IMR-90 (cell line): ENCODE results near the gene CLDN9. TPM values are rescaled to one million over a fixed set of nuclear protein-coding genes. Genes with fewer than 3 reads are reported as not detected.

Experiments used
- ATAC-seq: fragments of 200-7000 bp; cut with Tn5 transposase; 2 replicates; pipeline ENCODE4 v1.9.1; 2020; ENCODE audit warnings: low read depth, mild to moderate bottlenecking, moderate library complexity
- BruUV-seq: library from RNA; stranded (reverse); fragments of 400-500 nt; replicated peaks from 2 replicates; lab custom pipeline; 2021; lab: Mats Ljungman, UMichigan
- CTCF ChIA-PET: fragments of 300-600 bp; formaldehyde crosslinking; extraction: SDS; loops from one replicate; lab custom pipeline; 2021; ENCODE audit warnings: antibody characterized with exemption; lab: Yijun Ruan, JAX
- POLR2A ChIA-PET: fragments of 300-600 bp; sonication (Branson Sonifier 250); formaldehyde crosslinking; loops from one replicate; lab custom pipeline; 2022; ENCODE audit warnings: antibody characterized with exemption; ENCODE audit not compliant: unreplicated experiment; lab: Charles Lee
- DNase-seq: peaks from one replicate; pipeline ENCODE4 v3.0.0; 2013
- H2AFZ ChIP-seq: replicated peaks from 2 replicates; pipeline ENCODE3; 2013; ENCODE audit warnings: low read length, mild to moderate bottlenecking; ENCODE audit not compliant: poor library complexity
- H2AK5ac ChIP-seq: 2 replicates; pipeline ENCODE4 v1.6.1; 2013; ENCODE audit warnings: low read depth, low read length, inconsistent platforms
- H2AK9ac ChIP-seq: replicated peaks from 2 replicates; pipeline ENCODE3; 2013; ENCODE audit warnings: mild to moderate bottlenecking, low read depth, low read length, moderate library complexity; ENCODE audit not compliant: poor library complexity
- H2BK120ac ChIP-seq: 2 replicates; pipeline ENCODE4 v1.6.1; 2013; ENCODE audit warnings: low read depth, low read length, inconsistent platforms
- H2BK15ac ChIP-seq: 3 replicates; pipeline ENCODE4 v1.6.1; 2013; ENCODE audit warnings: low read depth, low read length, inconsistent platforms
- H2BK20ac ChIP-seq: 2 replicates; pipeline ENCODE4 v1.6.1; 2013; ENCODE audit warnings: low read depth, mild to moderate bottlenecking, inconsistent platforms, low read length, moderate library complexity
- H2BK5ac ChIP-seq: 2 replicates; pipeline ENCODE4 v1.6.1; 2013; ENCODE audit warnings: mild to moderate bottlenecking, low read depth, low read length, inconsistent platforms; ENCODE audit not compliant: poor library complexity, severe bottlenecking
- H3K14ac ChIP-seq: replicated peaks from 2 replicates; pipeline ENCODE4 v1.6.1; 2013; ENCODE audit warnings: low read depth, low read length, inconsistent platforms
- H3K18ac ChIP-seq: 2 replicates; pipeline ENCODE4 v1.6.1; 2013; ENCODE audit warnings: low read depth, low read length, control low read depth
- H3K23ac ChIP-seq: 2 replicates; pipeline ENCODE4 v1.6.1; 2013; ENCODE audit warnings: low read depth, low read length, inconsistent platforms
- H3K27ac ChIP-seq: 2 replicates; pipeline ENCODE4 v1.5.1; 2013; ENCODE audit warnings: mild to moderate bottlenecking, control low read depth, low read length; ENCODE audit not compliant: insufficient read depth
- H3K27me3 ChIP-seq: 2 replicates; pipeline ENCODE4 v1.6.1; 2013; ENCODE audit warnings: low read length; ENCODE audit not compliant: control insufficient read depth, insufficient read depth
- H3K36me3 ChIP-seq: 2 replicates; pipeline ENCODE4 v1.6.1; 2013; ENCODE audit warnings: low read length, mixed read lengths; ENCODE audit not compliant: control insufficient read depth, insufficient read depth
- H3K4ac ChIP-seq: 2 replicates; pipeline ENCODE4 v1.6.1; 2013; ENCODE audit warnings: low read depth, low read length, inconsistent platforms
- H3K4me1 ChIP-seq: 2 replicates; pipeline ENCODE4 v1.6.1; 2013; ENCODE audit warnings: low read length, mixed read lengths; ENCODE audit not compliant: control insufficient read depth, insufficient read depth
- H3K4me2 ChIP-seq: 2 replicates; pipeline ENCODE4 v1.6.1; 2013; ENCODE audit warnings: low read depth, mild to moderate bottlenecking, control low read depth, low read length, moderate library complexity
- H3K4me3 ChIP-seq: 2 replicates; pipeline ENCODE4 v1.5.1; 2013; ENCODE audit warnings: low read depth, mild to moderate bottlenecking, control low read depth, low read length, moderate library complexity; ENCODE audit not compliant: insufficient read depth
- H3K56ac ChIP-seq: 2 replicates; pipeline ENCODE4 v1.6.1; 2013; ENCODE audit warnings: low read length, inconsistent platforms; ENCODE audit not compliant: insufficient read depth; ENCODE audit errors: extremely low read depth
- H3K79me1 ChIP-seq, 2 experiments: 2 replicates each; pipeline ENCODE4 v1.6.1; 2013; ENCODE audit warnings: low read length in 2 of 2, inconsistent platforms in 1 of 2, low read depth in 1 of 2
- H3K9ac ChIP-seq: 2 replicates; pipeline ENCODE4 v1.6.1; 2013; ENCODE audit warnings: low read depth, low read length, control low read depth
- H3K9me1 ChIP-seq: 2 replicates; pipeline ENCODE4 v1.6.1; 2013; ENCODE audit warnings: low read length, inconsistent platforms; ENCODE audit not compliant: insufficient read depth
- H3K9me3 ChIP-seq: 2 replicates; pipeline ENCODE4 v1.6.1; 2013; ENCODE audit warnings: low read length; ENCODE audit not compliant: control insufficient read depth, insufficient read depth
- H4K20me1 ChIP-seq: 2 replicates; pipeline ENCODE4 v1.6.1; 2013; ENCODE audit warnings: low read length, inconsistent platforms; ENCODE audit not compliant: insufficient read depth
- H4K5ac ChIP-seq: 2 replicates; pipeline ENCODE4 v1.6.1; 2013; ENCODE audit warnings: mild to moderate bottlenecking, low read depth, low read length, control low read depth
- H4K8ac ChIP-seq, 2 experiments: 2 replicates each; pipeline ENCODE4 v1.6.1; 2013; ENCODE audit warnings: low read depth in 2 of 2, low read length in 2 of 2, control low read depth in 1 of 2, inconsistent platforms in 1 of 2
- H4K91ac ChIP-seq: 2 replicates; pipeline ENCODE4 v1.6.1; 2013; ENCODE audit warnings: low read depth, low read length, inconsistent platforms; ENCODE audit not compliant: insufficient read depth
- MXI1 ChIP-seq: IDR thresholded peaks from 2 replicates; pipeline ENCODE4 v1.6.1; 2012; ENCODE audit warnings: low read depth, mild to moderate bottlenecking, low read length, moderate library complexity, borderline replicate concordance
- SMC3 ChIP-seq: fragments of 150-350 bp; IDR thresholded peaks from 2 replicates; pipeline ENCODE4 v1.6.1; 2016; ENCODE audit warnings: low read depth, mild to moderate bottlenecking, antibody characterized with exemption, low read length, moderate library complexity
- WGBS, 2 experiments: methylation state at CpG; one replicate each; pipeline versions ENCODE4 v1.1.5 to v1.1.7; 2013; ENCODE audit warnings: missing lambda C conversion rate in 2 of 2; ENCODE audit not compliant: insufficient read length in 1 of 2; ENCODE audit errors: extremely low coverage in 2 of 2; 5-methylcytosine and 5-hydroxymethylcytosine counted together
- dilution Hi-C: fragments of 300-500 bp; cut with HindIII; formaldehyde crosslinking; loops from one replicate; pipeline ENCODE4 v1.14.3; 2018; ENCODE audit warnings: low sequenced_read_pairs; ENCODE audit not compliant: unreplicated experiment
- in situ Hi-C: fragments of 300-500 bp; cut with MboI; formaldehyde crosslinking; loops from 3 replicates; pipeline ENCODE4 v1.14.3; 2019; ENCODE audit warnings: low sequenced_read_pairs, inconsistent platforms, mixed read lengths
- intact Hi-C: fragments of 100-400 bp; cut with micrococcal nuclease; formaldehyde crosslinking; loops from 2 replicates; pipeline ENCODE4 v1.10.0; 2022
- polyA plus RNA-seq, 3 experiments: library from polyadenylated mRNA; depleted of rRNA; stranded (reverse); fragments of >200 nt; gene quantifications; 2 replicates each; pipeline ENCODE4 v1.2.3, GENCODE V29; 2012; ENCODE audit warnings: low replicate concordance in 1 of 3
- total RNA-seq: library from RNA; depleted of rRNA; stranded (reverse); fragments of >200 nt; gene quantifications from 2 replicates; pipeline ENCODE4 v1.2.3, GENCODE V29; 2012

The CLDN9 gene
- total and polyA plus RNA-seq, 2 of the 4 experiments (the other 2 are of a cell fraction), result 0.05 TPM; not detected in 1

- no TSS peak for BruUV-seq
- Histone ChIP-seq H3K27ac (no peak overlapping the region), H2BK15ac (no peak overlapping the region), H4K8ac (no peak overlapping the region), H3K36me3 (no peaks in the 10 kb centered on the region), H3K9ac (no peak overlapping the region), H4K91ac (no peak overlapping the region), H3K56ac (no peak overlapping the region), H3K9me1 (no peaks in the 10 kb centered on the region), H3K79me1 (no peaks in the 10 kb centered on the region), H3K4me1 (peaks cover 3% of the 10 kb centered on the region; the same call in 1 of the 2 replicates), H2BK20ac (no peak overlapping the region), H2BK120ac (no peak overlapping the region), H4K5ac (no peak overlapping the region), H3K9me3 (no peaks in the 10 kb centered on the region), H3K4me2 (no peak overlapping the region), H2AK5ac (no peak overlapping the region), H2AFZ (no peak overlapping the region), H2AK9ac (no peak overlapping the region), H3K4me3 (no peak overlapping the region), H3K23ac (no peak overlapping the region), H3K4ac (no peak overlapping the region), H3K18ac (no peak overlapping the region), H2BK5ac (no peak overlapping the region), H3K27me3 (peaks cover 36% of the 10 kb centered on the region), H3K14ac (no peak overlapping the region), H4K20me1 (peaks cover 4% of the 10 kb centered on the region; the same call in 1 of the 2 replicates)
- WGBS, 2 experiments, result 33% methylated on average over 1 of the region's 12 CpGs; no CpG with 5 or more reads in 1 of the 2 experiments
- dilution Hi-C loops, result no loop called here
- intact Hi-C loops, result no loop called here
- in situ Hi-C loops, result no loop called here
- DNase-seq (no peak), ATAC-seq (no peak)
- POLR2A ChIA-PET, result no interaction called here
- TF ChIP-seq SMC3 (no peak), MXI1 (no peak)
- CTCF ChIA-PET, result no interaction called here
Observed at GRCh38 chr16:3013998-3014690, 1.4 kb downstream of the CLDN9 start.
